ENCODE results near the gene CISH.

CISH gene

DNA sequence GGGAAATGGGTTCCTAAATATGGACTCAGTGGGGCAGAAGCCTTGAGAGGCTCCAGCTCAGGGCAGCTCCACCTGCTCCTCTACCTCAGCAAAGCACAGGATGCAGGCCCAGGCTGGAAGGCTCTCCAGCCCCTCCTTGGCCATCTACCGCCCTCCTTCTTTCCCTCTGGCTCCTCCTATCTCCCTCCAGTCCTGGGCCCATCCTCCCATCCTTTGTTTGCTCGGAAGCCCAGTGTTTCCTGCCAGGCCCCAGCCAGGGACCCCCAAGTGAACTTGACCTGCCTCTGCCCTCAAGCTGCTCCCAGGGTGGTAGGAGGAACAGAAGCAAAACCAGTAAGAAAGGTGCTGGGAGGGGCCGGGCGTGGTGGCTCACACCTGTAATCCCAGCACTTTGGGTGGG is 25.4 kb upstream of the CISH start:
- TF ChIP-seq MYC (IDR thresholded peaks at IDR 0.05; ENCODE audit: low read depth, low read length) (no peak), POLR2A (IDR thresholded peaks at IDR 0.05; ENCODE audit: extremely low read depth, insufficient read length) (no peak), CTCF (IDR thresholded peaks at IDR 0.05; ENCODE audit: low read depth, low read length) (no peak)
- TF ChIP-seq, protein P1, sequence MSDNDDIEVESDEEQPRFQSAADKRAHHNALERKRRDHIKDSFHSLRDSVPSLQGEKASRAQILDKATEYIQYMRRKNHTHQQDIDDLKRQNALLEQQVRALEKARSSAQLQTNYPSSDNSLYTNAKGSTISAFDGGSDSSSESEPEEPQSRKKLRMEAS (IDR thresholded peaks at IDR 0.05; ENCODE audit: low read depth, low read length) = no peak
- H3K4me3 ChIP-seq (ENCODE audit: low read depth, low read length) = no peak overlapping the region
- no peak for DNase-seq (ENCODE audit: low read depth)

GRCh38 chr3:50635066-50635465 is 23.5 kb upstream of the CISH start:
- TF ChIP-seq, protein P1 (IDR thresholded peaks at IDR 0.05; ENCODE audit: low read depth, low read length) = no peak
- TF ChIP-seq POLR2A (IDR thresholded peaks at IDR 0.05; ENCODE audit: extremely low read depth, insufficient read length) = no peak
- TF ChIP-seq MYC (IDR thresholded peaks at IDR 0.05; ENCODE audit: low read depth, low read length) = no peak
- no peak for TF ChIP-seq CTCF (IDR thresholded peaks at IDR 0.05; ENCODE audit: low read depth, low read length)
- H3K4me3 ChIP-seq (ENCODE audit: low read depth, low read length) = no peak overlapping the region

DNA sequence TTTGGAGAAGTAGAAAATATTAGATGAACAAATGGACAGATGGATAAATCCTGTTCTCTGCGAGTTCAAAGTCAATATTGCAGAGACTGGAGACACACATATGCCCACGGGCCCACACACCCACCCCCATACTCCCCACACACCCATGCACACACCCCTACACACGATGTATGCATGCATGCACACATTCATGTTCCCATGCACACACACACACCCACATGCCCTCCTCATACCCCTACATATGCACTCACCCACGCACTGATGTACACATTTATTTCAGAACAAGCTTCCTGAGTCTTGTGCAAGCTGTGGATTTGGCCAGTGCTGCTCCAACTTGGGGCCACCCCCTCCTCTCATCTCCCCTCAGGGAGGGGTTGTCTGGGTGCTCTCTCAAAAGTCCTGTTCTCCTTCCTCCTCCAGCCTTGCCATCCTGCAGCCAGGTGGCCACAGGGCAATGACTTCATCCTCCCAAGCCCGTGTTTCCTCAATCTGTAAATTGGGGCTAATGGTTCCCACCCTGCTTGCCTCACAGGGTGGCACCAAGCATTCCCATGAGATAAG is 21.7 kb upstream of the CISH start:
- DNase-seq (ENCODE audit: low read depth) = peak; percentile 62
- no peak overlapping the region for H3K4me3 ChIP-seq (ENCODE audit: low read depth, low read length)
- TF ChIP-seq CTCF (IDR thresholded peaks at IDR 0.05; ENCODE audit: low read depth, low read length) (no peak), MYC (IDR thresholded peaks at IDR 0.05; ENCODE audit: low read depth, low read length) (no peak), POLR2A (IDR thresholded peaks at IDR 0.05; ENCODE audit: extremely low read depth, insufficient read length) (no peak)
- TF ChIP-seq, protein P1 (IDR thresholded peaks at IDR 0.05; ENCODE audit: low read depth, low read length) = no peak

More at GRCh38 chr3:50635066-50635465, 23.5 kb upstream of the CISH start:
- DNase-seq (ENCODE audit: low read depth) = no peak

DNA sequence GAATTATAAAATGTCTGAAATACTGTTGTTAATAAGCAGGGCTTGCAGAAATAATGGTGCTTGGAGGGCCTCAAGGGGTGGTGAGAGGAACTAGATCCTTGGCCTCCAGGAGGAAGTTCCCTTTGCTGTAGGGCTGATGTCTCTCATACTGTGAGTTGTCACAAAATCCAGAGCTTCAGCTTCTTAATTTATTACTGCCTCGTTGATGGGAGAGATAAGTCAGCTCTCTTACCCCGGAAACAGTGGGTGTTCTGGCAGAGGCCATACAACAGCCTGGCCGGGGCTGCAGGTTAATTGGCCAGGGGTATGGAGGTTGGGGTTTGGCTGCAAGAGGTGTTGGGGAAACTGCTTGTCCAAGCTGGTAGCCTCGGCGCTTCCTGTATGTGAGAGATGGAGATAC is 20.9 kb upstream of the CISH start:
- peak; percentile 80 for DNase-seq (ENCODE audit: low read depth)
- TF ChIP-seq MYC (IDR thresholded peaks at IDR 0.05; ENCODE audit: low read depth, low read length) = no peak
- TF ChIP-seq, protein P1 (IDR thresholded peaks at IDR 0.05; ENCODE audit: low read depth, low read length) = 0 out of 2 replicates have a peak, but pooled peaks have one; percentile 3
- peak; percentile 4 for TF ChIP-seq CTCF (IDR thresholded peaks at IDR 0.05; ENCODE audit: low read depth, low read length)
- H3K4me3 ChIP-seq (ENCODE audit: low read depth, low read length) = no peak overlapping the region

GRCh38 chr3:50630877-50631276 is 19.3 kb upstream of the CISH start:
- H3K4me3 ChIP-seq (ENCODE audit: low read depth, low read length) = no peak overlapping the region
- TF ChIP-seq, protein P1 (IDR thresholded peaks at IDR 0.05; ENCODE audit: low read depth, low read length) = no peak
- no peak for TF ChIP-seq MYC (IDR thresholded peaks at IDR 0.05; ENCODE audit: low read depth, low read length)
- no peak for TF ChIP-seq CTCF (IDR thresholded peaks at IDR 0.05; ENCODE audit: low read depth, low read length)
- TF ChIP-seq POLR2A (IDR thresholded peaks at IDR 0.05; ENCODE audit: extremely low read depth, insufficient read length) = no peak
- peak; percentile 44 for DNase-seq (ENCODE audit: low read depth)

Data from NB4 (cell line).